DLD1 (cell line): ENCODE measurements around the gene SMIM11.
"Not testable (repeated sequence)": the region's sequence is repeated elsewhere in the genome, so short reads cannot be mapped to it uniquely, and the experiment has no call there.

ENCODE experiments used
- in situ Hi-C: cut with HindIII; loops from 2 replicates; pipeline ENCODE4 v1.10.0; 2017; ENCODE audit warnings: low sequenced_read_pairs

SMIM11 gene

GRCh38 chr21:34407294-34407693, 32.0 kb downstream of the SMIM11 start:
- in situ Hi-C loops: not testable (repeated sequence)

DNA sequence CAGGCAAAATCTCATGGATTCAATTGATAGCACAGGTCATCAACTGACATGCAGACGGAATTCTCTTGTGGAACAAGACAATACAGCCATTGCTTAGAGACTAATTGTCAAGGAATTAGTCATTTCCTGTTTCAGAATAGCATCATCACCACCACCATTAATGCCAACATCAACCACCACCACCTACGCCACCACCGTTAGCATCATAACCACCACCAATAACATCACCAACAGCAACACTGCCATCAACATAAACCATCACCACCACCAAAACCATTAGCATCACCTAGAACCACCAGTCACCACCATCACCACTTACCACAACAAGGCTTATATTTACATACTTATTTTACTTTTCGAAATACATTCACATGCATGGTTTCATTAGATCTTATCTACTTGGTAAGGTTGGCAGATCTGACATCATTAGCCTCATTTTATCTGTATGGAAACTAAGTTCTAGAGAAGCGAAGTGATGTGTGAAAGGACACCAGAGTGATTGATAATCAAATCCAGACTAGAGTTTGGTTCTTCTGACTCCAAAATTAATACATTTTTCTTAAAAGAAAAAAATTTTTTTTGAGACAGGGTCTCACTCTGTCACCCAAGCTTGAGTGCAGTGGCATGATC, 42.3 kb downstream of the SMIM11 start:
- in situ Hi-C loops: not testable (repeated sequence)

DNA sequence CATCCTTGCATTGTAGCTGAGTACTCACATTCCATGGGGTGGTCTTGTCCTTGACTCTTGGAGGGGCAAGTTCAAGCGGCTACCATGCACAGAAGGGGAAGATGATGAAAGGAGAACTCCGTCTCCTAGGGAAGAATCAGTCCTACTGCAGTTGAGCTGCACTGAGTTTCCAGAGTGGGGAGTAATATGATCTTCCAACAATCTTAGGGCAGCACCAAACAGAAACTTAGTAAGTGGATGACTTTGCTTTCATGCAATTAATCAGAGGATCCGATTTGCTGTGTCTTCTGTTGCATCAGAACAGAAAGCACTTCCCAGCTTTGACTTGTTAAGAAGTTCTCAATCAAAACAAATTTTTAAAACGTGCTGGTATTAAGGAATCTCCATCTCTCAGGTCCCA, 48.5 kb downstream of the SMIM11 start, which contains the start of gene SMIM34:
TSS of gene SMIM34 (minus strand) at position 147 of the 400 bp plus-strand sequence. CDS start at position 35, 112 bp downstream.
- in situ Hi-C loops: not testable (repeated sequence)

DNA sequence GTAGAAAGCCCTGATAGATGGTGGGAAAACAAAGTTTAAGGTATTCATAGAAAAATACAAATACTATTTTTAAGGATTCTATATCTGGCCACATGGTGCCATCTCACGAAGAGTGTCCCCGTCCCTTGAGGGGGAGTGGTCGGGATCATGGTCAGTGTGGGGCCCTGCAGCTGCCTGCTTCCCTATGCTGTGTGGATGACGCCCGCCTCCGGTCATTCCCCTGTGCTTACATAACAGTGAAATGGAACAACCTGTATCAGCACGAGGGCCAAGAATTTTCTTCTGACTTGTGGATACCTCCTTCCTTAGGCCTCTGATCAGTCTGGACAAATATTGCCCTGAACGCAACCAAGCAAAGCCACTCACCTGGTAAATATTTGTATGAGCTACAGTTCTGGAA, 52.0 kb downstream of the SMIM11 start:
- in situ Hi-C loops: not testable (repeated sequence)

GRCh38 chr21:34428441-34428840, 53.1 kb downstream of the SMIM11 start:
- in situ Hi-C loops: not testable (repeated sequence)

DNA sequence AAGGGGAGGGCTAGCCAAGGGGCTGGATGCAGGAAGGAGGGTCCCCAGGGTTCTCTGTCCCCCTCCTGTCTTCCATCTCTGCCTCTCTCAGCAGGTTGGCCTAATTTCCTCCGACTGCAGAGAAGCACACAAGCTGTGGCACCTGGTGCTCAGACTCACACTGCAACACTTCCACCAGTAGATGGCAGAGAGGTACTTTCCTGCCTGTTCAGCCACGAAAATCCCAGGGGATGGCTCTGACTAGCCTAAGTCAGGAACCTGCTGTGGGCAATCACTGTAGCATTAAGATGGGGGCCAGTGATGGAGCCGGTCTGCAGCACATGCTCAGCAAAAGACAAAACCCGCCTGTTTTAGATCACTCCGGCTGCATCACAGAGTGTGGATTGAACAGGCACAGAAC, 54.4 kb downstream of the SMIM11 start:
- in situ Hi-C loops: not testable (repeated sequence)
